A549 (cell line): ENCODE data around the gene DLG2. TPM values are rescaled to one million over a fixed set of nuclear protein-coding genes. Genes with fewer than 3 reads are reported as not detected.

ENCODE experiments used
- ATAC-seq, 2 experiments: fragments of 200-7000 bp in 1 of 2; fragments of >200 bp in 1 of 2; cut with Nextera tagmentation in 1 of 2; cut with Tn5 transposase in 1 of 2; 3 replicates each; pipeline versions ENCODE4 v1.8.0 to v1.9.1; 2018 to 2020; ENCODE audit warnings: mild to moderate bottlenecking in 1 of 2, moderate library complexity in 1 of 2
- CTCF ChIA-PET: fragments of 300-600 bp; sonication (Branson Sonifier 250); formaldehyde crosslinking; extraction: SDS; loops from one replicate; lab custom pipeline; 2021; ENCODE audit warnings: antibody characterized with exemption, inconsistent platforms; lab: Yijun Ruan, JAX
- POLR2A ChIA-PET: fragments of 350-600 bp; formaldehyde crosslinking; extraction: SDS; loops from one replicate; lab custom pipeline; 2021; ENCODE audit warnings: antibody characterized with exemption, inconsistent platforms; lab: Yijun Ruan, JAX
- DNase-seq, 2 experiments: peaks; one replicate each; pipeline versions ENCODE4 v3.0.0 to v3.0.0-alpha.2; 2011 to 2016; ENCODE audit warnings: low read depth in 1 of 2, low spot score in 1 of 2
- FAIRE-seq: peaks from 2 replicates; lab custom pipeline; 2011; peaks lifted over from hg19 to GRCh38; lab: Jason Lieb, UNC
- H3K27ac ChIP-seq, 2 experiments: fragments of >200 bp; sonication (Bioruptor Twin); formaldehyde crosslinking; 3 replicates each; pipeline ENCODE4 v1.5.1; 2016 to 2017
- H3K4me1 ChIP-seq: fragments of >200 bp; sonication (Bioruptor Twin); formaldehyde crosslinking; 3 replicates; pipeline ENCODE4 v1.6.1; 2016
- H3K4me2 ChIP-seq: fragments of >200 bp; sonication (Bioruptor Twin); formaldehyde crosslinking; 3 replicates; pipeline ENCODE4 v1.6.1; 2016
- H3K4me3 ChIP-seq: fragments of >200 bp; sonication (Bioruptor Twin); formaldehyde crosslinking; 3 replicates; pipeline ENCODE4 v1.5.1; 2016
- H3K9me3 ChIP-seq: fragments of >200 bp; sonication (Bioruptor Twin); formaldehyde crosslinking; 3 replicates; pipeline ENCODE4 v1.6.1; 2016
- BHLHE40 ChIP-seq: IDR thresholded peaks from 2 replicates; pipeline ENCODE4 v1.6.1; 2012; ENCODE audit warnings: low read depth, low read length, inconsistent platforms
- CBX2 ChIP-seq: fragments of 200-600 bp; sonication (generic); IDR thresholded peaks from 2 replicates; pipeline ENCODE4 v1.6.1; 2016; ENCODE audit warnings: low read depth, mild to moderate bottlenecking, borderline replicate concordance
- CBX8 ChIP-seq: fragments of 200-600 bp; sonication (generic); IDR thresholded peaks from 2 replicates; pipeline ENCODE4 v1.6.1; 2016
- CHD2 ChIP-seq: fragments of 150-350 bp; IDR thresholded peaks from 2 replicates; pipeline ENCODE4 v1.6.1; 2014; ENCODE audit warnings: low read length; ENCODE audit not compliant: partially characterized antibody
- EP300 ChIP-seq, 2 experiments: fragments of >200 bp; sonication (Bioruptor Twin); formaldehyde crosslinking; IDR thresholded peaks; 2 replicates in 1 of 2; 3 replicates in 1 of 2; pipeline ENCODE4 v1.6.1; 2016 to 2017
- JUN ChIP-seq, 2 experiments: fragments of >200 bp; sonication (Bioruptor Twin); formaldehyde crosslinking; IDR thresholded peaks; 2 replicates in 1 of 2; 3 replicates in 1 of 2; pipeline ENCODE4 v1.6.1; 2016 to 2017
- KDM5A ChIP-seq: fragments of 200-600 bp; sonication (generic); IDR thresholded peaks from 2 replicates; pipeline ENCODE4 v1.6.1; 2016; ENCODE audit warnings: antibody characterized with exemption, mild to moderate bottlenecking
- NFE2L2 ChIP-seq: fragments of 150-350 bp; conservative IDR thresholded peaks from 2 replicates; pipeline ENCODE4 v1.6.1; 2014; ENCODE audit warnings: low read length
- NPAS2 ChIP-seq: fragments of 250-450 bp; sonication (Bioruptor Pico); IDR thresholded peaks from 2 replicates; pipeline ENCODE4 v1.8.0; 2022; ENCODE audit warnings: mild to moderate bottlenecking, moderate library complexity, borderline replicate concordance
- POLR2A ChIP-seq: IDR thresholded peaks from 2 replicates; pipeline ENCODE4 v1.6.1; 2012; ENCODE audit warnings: mild to moderate bottlenecking, low read length
- RAD21 ChIP-seq, 2 experiments: fragments of >200 bp in 1 of 2; sonication (Bioruptor Twin) in 1 of 2; formaldehyde crosslinking in 1 of 2; IDR thresholded peaks in 1 of 2; conservative IDR thresholded peaks in 1 of 2; 2 replicates in 1 of 2; 3 replicates in 1 of 2; pipeline ENCODE4 v1.6.1; 2012 to 2018; ENCODE audit warnings: inconsistent platforms in 1 of 2
- RARB ChIP-seq: fragments of 250-450 bp; sonication (Bioruptor Pico); IDR thresholded peaks from 2 replicates; pipeline ENCODE4 v1.8.0; 2021; ENCODE audit warnings: mild to moderate bottlenecking, moderate library complexity
- RCOR1 ChIP-seq: fragments of 150-350 bp; IDR thresholded peaks from 2 replicates; pipeline ENCODE4 v1.6.1; 2014; ENCODE audit warnings: antibody characterized with exemption, low read length, low read depth
- RFX5 ChIP-seq: fragments of 450-650 bp; IDR thresholded peaks from 2 replicates; pipeline ENCODE4 v1.7.1; 2014; ENCODE audit warnings: antibody characterized with exemption, mild to moderate bottlenecking, moderate library complexity
- RNF2 ChIP-seq: fragments of 200-600 bp; sonication (generic); IDR thresholded peaks from 2 replicates; pipeline ENCODE4 v1.6.1; 2016; ENCODE audit warnings: low read depth, mild to moderate bottlenecking, antibody characterized with exemption, moderate library complexity, borderline replicate concordance
- TFCP2L1 ChIP-seq: fragments of 250-450 bp; sonication (Bioruptor Pico); IDR thresholded peaks from 2 replicates; pipeline ENCODE4 v1.5.0; 2021; ENCODE audit warnings: mild to moderate bottlenecking
- TP53 ChIP-seq: fragments of 250-450 bp; sonication (Bioruptor Pico); IDR thresholded peaks from 2 replicates; pipeline ENCODE4 v1.5.0; 2021; ENCODE audit warnings: mild to moderate bottlenecking, moderate library complexity
- WGBS: methylation state at CpG from one replicate; pipeline ENCODE4 v1.1.6; 2017; ENCODE audit errors: missing lambda C conversion rate; 5-methylcytosine and 5-hydroxymethylcytosine counted together
- polyA plus RNA-seq, 4 experiments: library from polyadenylated mRNA; depleted of rRNA in 3 of 4; stranded (reverse); fragments of >200 nt; fragmentation: RNase III in 1 of 4; extraction: RNeasy Plus Mini Kit Qiagen cat#74134 plus additional on column Dnase treatment in 1 of 4; gene quantifications; 2 replicates in 3 of 4; 3 replicates in 1 of 4; pipeline ENCODE4 v1.2.3, GENCODE V29; 2011 to 2017
- TF ChIP-seq, protein P1 (sequence below): fragments of 250-450 bp; sonication (Bioruptor Pico); IDR thresholded peaks from 2 replicates; pipeline ENCODE4 v1.5.0; 2020; ENCODE audit warnings: low read depth, mild to moderate bottlenecking, moderate library complexity
- TF ChIP-seq, protein P2 (sequence below): fragments of 450-650 bp; IDR thresholded peaks from 2 replicates; pipeline ENCODE4 v1.6.1; 2014; ENCODE audit warnings: antibody characterized with exemption
- TF ChIP-seq, protein P3 (sequence below): fragments of 250-450 bp; sonication (Bioruptor Pico); IDR thresholded peaks from 2 replicates; pipeline ENCODE4 v1.5.0; 2021; ENCODE audit warnings: mild to moderate bottlenecking, moderate library complexity, borderline replicate concordance
- TF ChIP-seq, protein P4 (sequence below): fragments of >200 bp; sonication (Bioruptor Twin); formaldehyde crosslinking; IDR thresholded peaks from 3 replicates; pipeline ENCODE4 v1.5.1; 2016
- TF ChIP-seq, protein P5 (sequence below): IDR thresholded peaks from 2 replicates; pipeline ENCODE4 v1.6.1; 2012

DLG2 gene
- polyA plus RNA-seq, 2 of the 4 experiments (the other 2 are of a cell fraction), result 0.26 to 0.79 TPM

DNA sequence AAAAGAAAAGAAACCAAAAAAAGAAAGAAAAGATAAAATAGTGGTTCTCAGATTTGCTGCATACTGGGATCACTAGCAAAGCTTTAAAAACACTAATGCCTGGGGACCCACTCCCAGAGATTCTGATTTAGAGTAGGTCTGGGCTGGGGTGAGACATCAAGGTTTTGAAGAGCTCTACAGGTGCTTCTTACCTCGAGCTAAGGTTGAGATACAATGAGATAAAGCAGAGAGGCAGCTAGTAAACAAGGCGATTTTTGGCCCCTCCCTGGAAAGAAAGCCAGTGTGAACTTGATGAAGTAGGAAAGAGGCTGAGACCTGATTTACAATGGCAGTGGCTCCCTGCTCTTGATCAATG is 2013.4 kb downstream of the DLG2 start:
- FAIRE-seq, result no peak
- WGBS, result 2% methylated on average over 2 of the region's 2 CpGs
- H3K9me3 ChIP-seq, result no peaks in the 10 kb centered on the region
- no peak for ATAC-seq
- DNase-seq, result no peak
- no peaks in the 10 kb centered on the region for H3K4me1 ChIP-seq
- no peak overlapping the region for H3K4me3 ChIP-seq
- TF ChIP-seq, protein P1, sequence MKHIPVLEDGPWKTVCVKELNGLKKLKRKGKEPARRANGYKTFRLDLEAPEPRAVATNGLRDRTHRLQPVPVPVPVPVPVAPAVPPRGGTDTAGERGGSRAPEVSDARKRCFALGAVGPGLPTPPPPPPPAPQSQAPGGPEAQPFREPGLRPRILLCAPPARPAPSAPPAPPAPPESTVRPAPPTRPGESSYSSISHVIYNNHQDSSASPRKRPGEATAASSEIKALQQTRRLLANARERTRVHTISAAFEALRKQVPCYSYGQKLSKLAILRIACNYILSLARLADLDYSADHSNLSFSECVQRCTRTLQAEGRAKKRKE (CRISPR knock-in tag), result no peak
- TF ChIP-seq RFX5 (no peak), CHD2 (no peak), BHLHE40 (no peak), TP53 (no peak), CBX8 (no peak), NPAS2 (CRISPR knock-in tag) (no peak), TFCP2L1 (CRISPR knock-in tag) (no peak), RAD21 (conservative IDR thresholded peaks at IDR 0.05 in 1 of 2, IDR thresholded peaks at IDR 0.05 in 1 of 2) (no peak), RNF2 (no peak), EP300 (IDR thresholded peaks at IDR 0.05) (no peak)
- TF ChIP-seq, protein P2, sequence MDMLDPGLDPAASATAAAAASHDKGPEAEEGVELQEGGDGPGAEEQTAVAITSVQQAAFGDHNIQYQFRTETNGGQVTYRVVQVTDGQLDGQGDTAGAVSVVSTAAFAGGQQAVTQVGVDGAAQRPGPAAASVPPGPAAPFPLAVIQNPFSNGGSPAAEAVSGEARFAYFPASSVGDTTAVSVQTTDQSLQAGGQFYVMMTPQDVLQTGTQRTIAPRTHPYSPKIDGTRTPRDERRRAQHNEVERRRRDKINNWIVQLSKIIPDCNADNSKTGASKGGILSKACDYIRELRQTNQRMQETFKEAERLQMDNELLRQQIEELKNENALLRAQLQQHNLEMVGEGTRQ, result no peak
- TF ChIP-seq, protein P3, sequence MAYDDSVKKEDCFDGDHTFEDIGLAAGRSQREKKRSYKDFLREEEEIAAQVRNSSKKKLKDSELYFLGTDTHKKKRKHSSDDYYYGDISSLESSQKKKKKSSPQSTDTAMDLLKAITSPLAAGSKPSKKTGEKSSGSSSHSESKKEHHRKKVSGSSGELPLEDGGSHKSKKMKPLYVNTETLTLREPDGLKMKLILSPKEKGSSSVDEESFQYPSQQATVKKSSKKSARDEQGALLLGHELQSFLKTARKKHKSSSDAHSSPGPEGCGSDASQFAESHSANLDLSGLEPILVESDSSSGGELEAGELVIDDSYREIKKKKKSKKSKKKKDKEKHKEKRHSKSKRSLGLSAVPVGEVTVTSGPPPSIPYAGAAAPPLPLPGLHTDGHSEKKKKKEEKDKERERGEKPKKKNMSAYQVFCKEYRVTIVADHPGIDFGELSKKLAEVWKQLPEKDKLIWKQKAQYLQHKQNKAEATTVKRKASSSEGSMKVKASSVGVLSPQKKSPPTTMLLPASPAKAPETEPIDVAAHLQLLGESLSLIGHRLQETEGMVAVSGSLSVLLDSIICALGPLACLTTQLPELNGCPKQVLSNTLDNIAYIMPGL, result no peak
- TF ChIP-seq, all 56 proteins: peak for 0
- CTCF ChIA-PET, result no interaction called here
- H3K4me2 ChIP-seq, result no peak overlapping the region
- POLR2A ChIA-PET, result no interaction called here
- H3K27ac ChIP-seq, result no peak overlapping the region

DNA sequence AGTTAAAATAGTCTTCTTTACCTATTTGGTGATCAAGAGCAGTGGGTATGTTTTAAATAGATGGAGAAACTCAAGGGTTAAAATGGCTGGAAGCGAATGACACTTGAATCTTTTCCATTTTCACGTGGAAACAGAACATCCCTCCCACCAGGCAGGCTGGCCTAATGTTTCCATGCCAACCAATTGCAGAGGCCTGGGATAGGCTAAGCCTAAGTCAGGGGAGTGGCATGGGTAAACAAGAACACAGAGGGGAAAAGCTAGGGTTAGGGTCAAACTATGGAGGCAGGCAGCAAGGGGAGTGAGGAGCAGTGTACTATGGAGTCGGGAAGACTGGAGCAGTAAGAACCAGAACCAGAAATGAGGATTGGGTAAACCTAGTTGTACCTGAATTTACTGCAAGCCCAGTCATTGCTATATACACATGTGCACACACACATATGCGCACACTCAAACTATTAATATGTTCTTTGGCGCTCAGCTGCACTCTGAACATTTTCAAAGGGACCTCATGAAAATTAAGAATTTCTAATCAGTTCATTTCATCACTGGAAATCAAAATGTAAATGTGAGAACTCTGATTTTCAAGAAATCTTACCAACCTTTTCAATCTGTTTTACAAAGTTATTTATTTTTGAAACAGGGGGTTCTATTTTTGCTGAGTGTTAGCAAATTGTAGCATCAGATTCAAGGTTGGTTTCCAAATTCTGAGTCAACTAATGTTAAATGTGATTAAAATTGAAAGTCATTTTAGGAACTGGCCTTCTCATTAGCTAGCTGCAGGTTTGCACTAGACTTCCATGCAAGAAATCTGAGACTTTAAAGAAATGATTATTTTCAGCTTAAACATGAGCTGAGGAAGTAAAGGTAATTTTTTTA is 2014.0 kb downstream of the DLG2 start:
- no peak for FAIRE-seq
- no peak for DNase-seq
- Histone ChIP-seq H3K4me1 (no peaks in the 10 kb centered on the region), H3K4me2 (no peak overlapping the region), H3K4me3 (no peak overlapping the region), H3K27ac (no peak overlapping the region), H3K9me3 (no peaks in the 10 kb centered on the region)
- 18% methylated on average over 5 of the region's 5 CpGs for WGBS
- ChIA-PET POLR2A (no interaction called here), CTCF (no interaction called here)
- ATAC-seq, result no peak
- TF ChIP-seq RARB (CRISPR knock-in tag) (no peak), JUN (IDR thresholded peaks at IDR 0.05) (no peak), KDM5A (no peak), RCOR1 (no peak), NPAS2 (CRISPR knock-in tag) (no peak), POLR2A (no peak), CBX2 (no peak), NFE2L2 (no peak), TP53 (no peak)
- TF ChIP-seq, protein P4, sequence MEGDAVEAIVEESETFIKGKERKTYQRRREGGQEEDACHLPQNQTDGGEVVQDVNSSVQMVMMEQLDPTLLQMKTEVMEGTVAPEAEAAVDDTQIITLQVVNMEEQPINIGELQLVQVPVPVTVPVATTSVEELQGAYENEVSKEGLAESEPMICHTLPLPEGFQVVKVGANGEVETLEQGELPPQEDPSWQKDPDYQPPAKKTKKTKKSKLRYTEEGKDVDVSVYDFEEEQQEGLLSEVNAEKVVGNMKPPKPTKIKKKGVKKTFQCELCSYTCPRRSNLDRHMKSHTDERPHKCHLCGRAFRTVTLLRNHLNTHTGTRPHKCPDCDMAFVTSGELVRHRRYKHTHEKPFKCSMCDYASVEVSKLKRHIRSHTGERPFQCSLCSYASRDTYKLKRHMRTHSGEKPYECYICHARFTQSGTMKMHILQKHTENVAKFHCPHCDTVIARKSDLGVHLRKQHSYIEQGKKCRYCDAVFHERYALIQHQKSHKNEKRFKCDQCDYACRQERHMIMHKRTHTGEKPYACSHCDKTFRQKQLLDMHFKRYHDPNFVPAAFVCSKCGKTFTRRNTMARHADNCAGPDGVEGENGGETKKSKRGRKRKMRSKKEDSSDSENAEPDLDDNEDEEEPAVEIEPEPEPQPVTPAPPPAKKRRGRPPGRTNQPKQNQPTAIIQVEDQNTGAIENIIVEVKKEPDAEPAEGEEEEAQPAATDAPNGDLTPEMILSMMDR, result no peak
- TF ChIP-seq, protein P3, result no peak
- TF ChIP-seq, protein P5, sequence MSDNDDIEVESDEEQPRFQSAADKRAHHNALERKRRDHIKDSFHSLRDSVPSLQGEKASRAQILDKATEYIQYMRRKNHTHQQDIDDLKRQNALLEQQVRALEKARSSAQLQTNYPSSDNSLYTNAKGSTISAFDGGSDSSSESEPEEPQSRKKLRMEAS, result no peak
